GM12892 (cell line): Measurements from ENCODE around the gene PDZD2.

Experiments
- POLR2A ChIP-seq: IDR thresholded peaks from 2 replicates; pipeline ENCODE4 v1.6.1; 2011; ENCODE audit warnings: low read depth, low read length, control low read depth
- POLR2AphosphoS5 ChIP-seq: IDR thresholded peaks from 2 replicates; pipeline ENCODE4 v1.6.1; 2011; ENCODE audit warnings: low read depth, low read length, control low read depth
- TAF1 ChIP-seq: IDR thresholded peaks from 2 replicates; pipeline ENCODE4 v1.6.1; 2011; ENCODE audit warnings: low read depth, mild to moderate bottlenecking, control low read depth, low read length, borderline replicate concordance

GRCh38 chr5:32087086-32088082 is 448.5 kb downstream of the PDZD2 start:
- no peak for TF ChIP-seq POLR2A
- no peak for TF ChIP-seq POLR2AphosphoS5
- no peak for TF ChIP-seq TAF1
